Activated CD4-positive, alpha-beta T cell treated with anti-CD3 and anti-CD28 coated beads for 1 hour (primary cell): Measurements from ENCODE around the gene NCKIPSD.

ENCODE experiments used
- DNase-seq: peaks from one replicate; pipeline ENCODE4 v3.0.0-alpha.2; 2020

NCKIPSD gene

GRCh38 chr3:48696156-48696555 is 10.4 kb upstream of the NCKIPSD start:
- DNase-seq: no peak

DNA sequence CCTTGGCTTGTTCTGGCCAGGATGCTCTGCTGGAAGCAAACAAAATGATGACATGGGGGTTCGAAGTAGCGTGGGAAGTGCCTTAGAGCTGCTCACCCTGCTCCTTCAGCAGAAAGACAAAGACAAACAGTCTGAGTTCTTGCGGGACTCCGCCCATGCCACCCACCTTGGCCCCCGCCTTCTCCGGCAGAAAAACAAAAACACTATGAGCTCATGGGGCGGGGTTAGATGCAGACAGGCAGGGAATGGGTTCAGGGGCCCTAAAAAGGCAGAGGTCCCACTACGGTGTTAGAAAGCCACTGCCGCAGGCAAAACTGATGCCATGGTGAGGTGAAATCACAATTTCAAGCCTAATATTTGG is 9.7 kb upstream of the NCKIPSD start:
- DNase-seq: no peak

DNA sequence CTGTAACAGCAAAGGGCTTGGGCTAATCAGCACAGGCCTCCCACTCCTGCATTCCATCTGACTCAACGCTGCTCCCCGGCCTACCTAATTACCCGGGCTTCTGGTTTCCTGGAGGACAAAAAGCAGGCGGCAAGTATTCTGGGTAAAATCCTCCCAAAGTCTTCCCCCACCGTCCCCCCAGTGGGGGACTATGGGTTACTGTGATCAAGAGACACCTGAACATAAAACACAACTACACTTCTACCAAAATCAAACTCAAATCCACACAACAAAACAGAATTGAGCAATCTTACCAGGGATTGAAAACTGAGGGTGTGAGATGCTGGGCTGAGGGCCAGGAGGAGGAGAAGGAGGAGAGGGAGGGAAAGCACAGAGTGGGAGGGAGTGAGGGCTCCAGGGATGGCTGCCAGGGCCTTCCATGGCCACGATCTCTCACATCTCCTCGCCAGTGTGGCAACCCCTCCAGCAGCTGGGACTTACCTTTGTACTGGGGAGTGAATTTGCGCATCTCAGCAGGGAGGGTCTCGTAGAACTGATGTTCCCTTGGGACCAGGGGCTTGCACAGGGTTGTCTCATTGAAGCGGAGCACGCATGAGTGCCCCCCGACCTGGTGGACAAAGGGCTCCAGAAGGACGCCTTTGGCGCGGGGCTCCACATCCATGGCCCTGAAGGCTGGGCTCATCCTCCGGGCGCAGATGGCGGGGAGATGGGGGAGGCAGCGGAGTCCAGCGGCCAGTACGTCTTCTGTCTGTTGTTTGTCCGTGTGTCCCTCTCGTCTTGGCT is 9.1 kb upstream of the NCKIPSD start:
- no peak for DNase-seq

GRCh38 chr3:48693826-48694225 is 8.1 kb upstream of the NCKIPSD start:
- DNase-seq: no peak

DNA sequence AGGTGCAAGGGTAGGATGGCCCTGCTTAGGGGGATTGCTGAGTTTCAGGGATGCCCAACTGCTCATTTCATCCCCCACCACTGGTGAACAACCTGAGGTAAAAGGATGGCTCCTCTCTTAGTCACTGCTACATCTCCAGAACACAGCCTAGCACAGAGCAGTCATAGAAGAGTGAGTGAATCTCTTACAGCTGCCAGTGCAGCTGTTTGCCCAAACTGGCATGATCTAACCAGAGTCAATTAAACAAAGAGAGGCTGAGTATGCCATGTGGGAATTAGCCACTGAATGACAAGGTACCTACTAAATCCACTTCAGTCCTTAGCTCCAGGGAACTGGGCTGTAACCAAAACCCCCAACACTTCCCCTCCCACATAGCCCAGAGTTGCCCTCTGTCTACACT is 6.8 kb upstream of the NCKIPSD start:
- no peak for DNase-seq

- DNase-seq: no peak
These were observed 5.2 kb upstream of the NCKIPSD start for GRCh38 chr3:48690846-48691458.

- DNase-seq: no peak
These were observed 3.7 kb upstream of the NCKIPSD start for GRCh38 chr3:48689384-48689783.

DNA sequence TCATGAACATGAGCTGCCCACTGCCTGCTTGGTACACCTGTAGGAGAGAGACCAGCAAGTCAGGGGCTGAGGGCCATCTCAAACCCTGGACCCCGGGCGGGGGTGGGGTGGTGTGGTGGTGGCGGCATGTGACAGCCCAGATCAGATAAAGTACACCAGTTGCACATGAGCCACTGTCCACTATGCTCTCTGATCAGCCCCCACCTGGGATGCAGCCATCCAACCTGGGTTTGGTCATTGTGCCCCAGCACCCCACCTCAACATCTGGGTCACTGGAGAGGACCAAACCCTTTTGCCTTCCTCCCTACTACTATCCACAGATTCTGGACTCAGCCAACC is 3.0 kb upstream of the NCKIPSD start:
- DNase-seq: no peak

DNA sequence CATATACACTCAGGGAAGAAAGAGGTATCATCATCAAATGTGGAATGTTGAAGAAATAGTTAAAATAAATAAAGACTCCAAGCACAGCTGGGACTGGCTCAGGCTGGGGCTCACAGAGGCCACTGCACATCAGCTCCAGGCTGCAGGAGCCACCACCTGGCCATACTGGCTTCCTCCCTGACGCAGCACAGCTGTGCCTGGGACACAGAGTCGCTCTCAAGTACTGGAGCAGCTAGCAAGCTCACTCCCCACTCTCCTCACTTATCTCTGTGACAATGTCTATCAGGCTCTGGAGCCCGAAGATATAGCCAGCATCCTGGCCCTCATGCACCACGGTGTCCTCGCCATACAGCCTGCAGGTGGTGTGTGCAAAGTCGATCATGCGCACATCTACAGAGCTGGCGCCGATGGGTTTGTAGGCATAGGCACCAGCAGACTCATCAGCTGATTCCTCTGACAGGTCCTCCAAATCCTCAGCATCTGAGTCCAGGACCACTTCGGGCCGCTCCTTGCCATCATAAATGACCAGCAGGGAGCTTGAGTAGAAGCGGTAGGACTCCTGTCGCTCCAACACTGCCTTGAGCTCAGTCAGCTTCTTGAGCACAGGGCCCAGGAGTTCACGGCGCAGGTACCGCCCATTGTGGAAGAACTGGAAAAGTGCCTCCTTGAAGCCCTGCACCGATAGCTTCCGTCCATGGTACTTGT is 2.5 kb upstream of the NCKIPSD start:
- DNase-seq: no peak

- no peak for DNase-seq
These were observed 1.5 kb upstream of the NCKIPSD start for GRCh38 chr3:48687220-48687678.

- no peak for DNase-seq
These were observed 964 bp upstream of the NCKIPSD start for GRCh38 chr3:48686538-48687219.

GRCh38 chr3:48685293-48685602 is 467 bp downstream of the NCKIPSD start:
- no peak for DNase-seq

DNA sequence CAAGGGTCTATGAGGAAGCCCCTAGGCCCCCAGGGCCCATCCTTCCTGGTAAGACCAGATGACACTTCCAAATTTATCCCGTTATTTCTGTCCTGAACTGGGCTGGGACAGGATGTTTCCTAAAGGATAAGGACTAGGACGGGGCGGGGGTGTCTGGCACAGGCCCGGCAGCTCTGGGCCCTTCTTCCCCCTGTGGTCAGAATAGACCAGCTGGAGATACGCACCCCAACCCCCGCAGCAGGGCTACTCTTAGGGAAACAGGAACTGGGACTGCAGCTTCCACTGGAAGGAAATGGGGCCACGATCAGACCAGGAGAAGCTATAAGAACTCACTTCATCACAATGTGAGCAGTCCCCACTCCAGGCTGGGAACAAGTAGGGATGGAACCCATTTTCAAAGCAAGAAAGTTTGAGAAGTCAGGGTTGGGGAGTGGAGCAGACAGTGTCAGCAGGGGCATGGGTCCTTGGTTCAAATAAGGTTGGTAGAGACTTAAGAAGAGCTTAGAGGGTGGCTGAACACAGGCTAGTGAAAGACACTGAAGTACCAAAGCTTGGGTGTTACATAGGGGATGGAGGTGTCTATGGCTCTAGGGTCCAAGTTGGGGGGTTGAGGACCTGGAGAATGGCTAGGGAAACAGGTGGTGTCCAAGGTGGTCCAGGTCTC is 1.1 kb downstream of the NCKIPSD start:
- DNase-seq: no peak

- no peak for DNase-seq
These were observed 1.7 kb downstream of the NCKIPSD start for GRCh38 chr3:48684054-48684349.

- no peak for DNase-seq
These were observed 2.9 kb downstream of the NCKIPSD start for GRCh38 chr3:48682786-48683185.

- DNase-seq: no peak
These were observed 3.6 kb downstream of the NCKIPSD start for GRCh38 chr3:48681974-48682610.

GRCh38 chr3:48681541-48681880 is 4.2 kb downstream of the NCKIPSD start:
- DNase-seq: no peak

GRCh38 chr3:48680811-48681540 is 4.7 kb downstream of the NCKIPSD start:
- no peak for DNase-seq

DNA sequence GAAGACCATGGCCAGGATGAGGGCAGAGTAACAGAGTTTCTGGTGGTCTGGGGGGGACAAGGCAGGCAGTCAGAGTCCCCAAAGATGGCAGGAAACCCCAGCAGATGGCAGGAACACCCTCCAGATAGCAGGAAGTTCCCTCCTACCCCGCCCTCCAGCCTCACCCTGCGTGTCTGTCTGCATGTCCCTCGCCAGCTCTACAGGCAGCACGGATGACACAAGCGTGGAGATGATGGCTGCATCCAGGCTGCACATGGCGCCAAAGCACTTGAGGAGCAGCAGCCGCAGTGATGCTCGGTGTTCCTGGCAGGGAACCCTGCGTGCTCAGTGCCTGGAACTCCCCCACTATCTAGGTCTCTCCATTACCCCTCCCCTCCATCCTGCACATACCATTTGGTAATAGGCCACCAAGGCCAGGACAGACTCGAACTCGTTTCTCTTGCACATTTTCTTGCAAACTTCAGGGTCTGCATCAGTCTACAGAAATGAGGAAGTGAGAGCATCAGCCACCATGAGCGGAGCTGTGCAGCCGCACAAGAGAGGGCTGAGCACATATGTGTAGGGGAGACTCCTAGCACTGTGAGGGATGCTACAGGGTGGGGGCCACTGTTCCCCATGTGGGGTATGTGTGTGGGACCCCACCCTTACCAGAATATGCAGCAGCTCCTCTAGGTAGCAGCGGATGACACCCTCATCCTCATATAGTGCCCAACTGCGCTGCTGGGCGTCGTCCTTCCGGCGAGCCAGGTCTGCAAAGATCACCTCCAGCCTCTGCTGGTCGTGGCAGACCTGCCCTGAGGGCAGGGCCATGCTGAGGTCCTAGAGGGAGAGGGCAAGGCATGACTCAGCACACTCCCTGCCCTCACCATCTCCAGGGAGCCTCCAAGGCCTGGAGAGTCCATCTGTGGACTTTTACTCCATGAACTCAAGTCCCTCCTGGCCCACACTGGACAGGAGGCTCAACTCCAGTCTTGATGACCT is 6.0 kb downstream of the NCKIPSD start:
- DNase-seq: no peak

DNA sequence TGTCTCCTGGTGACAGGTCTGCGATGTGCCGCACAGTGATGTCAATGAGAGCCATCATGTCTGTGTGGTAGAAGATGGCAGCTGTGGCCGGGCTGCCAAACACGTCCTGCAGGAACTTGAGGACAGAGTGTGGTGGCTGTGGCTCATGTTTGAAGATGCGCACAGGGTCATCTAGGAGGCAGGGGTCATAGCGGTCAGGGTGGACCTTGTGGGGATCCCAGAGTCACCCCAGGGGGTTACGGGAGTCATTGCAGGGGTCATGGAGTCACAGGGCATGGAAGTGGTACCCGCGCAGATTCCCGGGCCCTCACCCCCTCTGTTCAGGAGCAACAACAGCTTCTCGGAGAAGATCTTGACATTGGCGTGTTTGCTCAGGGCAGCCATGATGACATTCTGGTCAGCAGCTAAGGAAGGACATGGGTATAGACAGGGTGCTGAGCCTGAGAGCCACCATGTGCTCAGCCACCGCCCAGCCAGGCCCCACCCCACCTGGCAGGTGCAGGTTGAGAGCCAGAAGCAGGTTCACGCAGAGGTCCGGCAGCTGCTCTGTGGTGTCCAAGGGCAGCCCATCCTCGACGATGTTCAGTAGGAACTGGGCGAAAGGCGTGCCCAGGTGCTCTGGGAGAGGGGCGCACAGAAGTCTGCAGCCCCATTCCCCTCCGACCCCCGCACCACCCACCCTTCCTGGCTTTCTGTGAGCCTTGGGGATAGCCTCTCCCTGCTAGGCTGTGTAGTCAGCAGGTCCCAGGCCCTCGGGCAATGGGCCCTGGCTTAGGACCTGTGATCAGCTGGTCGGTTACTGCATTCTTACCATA is 6.9 kb downstream of the NCKIPSD start:
- no peak for DNase-seq
